ENCODE data around the gene COMMD2. TPM values are rescaled to one million over a fixed set of nuclear protein-coding genes. Genes with fewer than 3 reads are reported as not detected.

The COMMD2 gene
- total RNA-seq, 1 experiment from 2014 or later, result 52.1 TPM

DNA sequence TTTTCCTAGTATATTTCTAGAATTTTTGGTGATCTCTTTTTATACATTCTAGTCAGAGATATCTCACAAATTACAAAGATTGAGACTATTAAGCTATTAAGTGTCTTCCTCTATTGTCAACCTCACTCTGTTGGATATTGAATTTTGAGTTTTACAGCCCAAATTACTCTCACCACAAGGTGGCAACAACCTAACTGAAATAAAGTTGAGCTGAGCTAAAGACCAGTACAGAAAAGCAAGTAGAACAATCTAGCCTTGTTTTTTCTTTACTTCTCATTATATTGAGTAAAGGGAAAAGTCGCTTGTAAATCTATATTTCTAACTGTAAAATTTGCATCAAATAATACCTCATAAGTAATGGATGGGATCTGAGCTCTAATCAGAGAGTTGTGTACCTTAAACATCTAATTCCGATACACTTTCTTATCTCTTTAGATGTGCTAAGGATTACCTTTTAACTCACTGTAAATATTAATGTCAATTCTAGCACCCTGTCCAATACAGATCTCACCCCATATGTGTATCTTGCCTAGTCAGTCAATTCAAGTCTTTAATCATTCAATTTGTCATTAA, 13.6 kb upstream of the COMMD2 start:
- no peak overlapping the region for H3K4me3 Mint-ChIP-seq
- TF ChIP-seq, protein P1, sequence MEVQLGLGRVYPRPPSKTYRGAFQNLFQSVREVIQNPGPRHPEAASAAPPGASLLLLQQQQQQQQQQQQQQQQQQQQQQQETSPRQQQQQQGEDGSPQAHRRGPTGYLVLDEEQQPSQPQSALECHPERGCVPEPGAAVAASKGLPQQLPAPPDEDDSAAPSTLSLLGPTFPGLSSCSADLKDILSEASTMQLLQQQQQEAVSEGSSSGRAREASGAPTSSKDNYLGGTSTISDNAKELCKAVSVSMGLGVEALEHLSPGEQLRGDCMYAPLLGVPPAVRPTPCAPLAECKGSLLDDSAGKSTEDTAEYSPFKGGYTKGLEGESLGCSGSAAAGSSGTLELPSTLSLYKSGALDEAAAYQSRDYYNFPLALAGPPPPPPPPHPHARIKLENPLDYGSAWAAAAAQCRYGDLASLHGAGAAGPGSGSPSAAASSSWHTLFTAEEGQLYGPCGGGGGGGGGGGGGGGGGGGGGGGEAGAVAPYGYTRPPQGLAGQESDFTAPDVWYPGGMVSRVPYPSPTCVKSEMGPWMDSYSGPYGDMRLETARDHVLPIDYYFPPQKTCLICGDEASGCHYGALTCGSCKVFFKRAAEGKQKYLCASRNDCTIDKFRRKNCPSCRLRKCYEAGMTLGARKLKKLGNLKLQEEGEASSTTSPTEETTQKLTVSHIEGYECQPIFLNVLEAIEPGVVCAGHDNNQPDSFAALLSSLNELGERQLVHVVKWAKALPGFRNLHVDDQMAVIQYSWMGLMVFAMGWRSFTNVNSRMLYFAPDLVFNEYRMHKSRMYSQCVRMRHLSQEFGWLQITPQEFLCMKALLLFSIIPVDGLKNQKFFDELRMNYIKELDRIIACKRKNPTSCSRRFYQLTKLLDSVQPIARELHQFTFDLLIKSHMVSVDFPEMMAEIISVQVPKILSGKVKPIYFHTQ (CRISPR knock-in tag; IDR thresholded peaks at IDR 0.05), result no peak
- TF ChIP-seq, protein P2, sequence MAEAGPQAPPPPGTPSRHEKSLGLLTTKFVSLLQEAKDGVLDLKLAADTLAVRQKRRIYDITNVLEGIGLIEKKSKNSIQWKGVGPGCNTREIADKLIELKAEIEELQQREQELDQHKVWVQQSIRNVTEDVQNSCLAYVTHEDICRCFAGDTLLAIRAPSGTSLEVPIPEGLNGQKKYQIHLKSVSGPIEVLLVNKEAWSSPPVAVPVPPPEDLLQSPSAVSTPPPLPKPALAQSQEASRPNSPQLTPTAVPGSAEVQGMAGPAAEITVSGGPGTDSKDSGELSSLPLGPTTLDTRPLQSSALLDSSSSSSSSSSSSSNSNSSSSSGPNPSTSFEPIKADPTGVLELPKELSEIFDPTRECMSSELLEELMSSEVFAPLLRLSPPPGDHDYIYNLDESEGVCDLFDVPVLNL (CRISPR knock-in tag; IDR thresholded peaks at IDR 0.05; ENCODE audit: borderline replicate concordance, low read depth), result no peak
- TF ChIP-seq CREB1 (CRISPR knock-in tag; IDR thresholded peaks at IDR 0.05) (no peak), CBFB (CRISPR knock-in tag; IDR thresholded peaks at IDR 0.05; ENCODE audit: low read depth) (no peak), EMX1 (CRISPR knock-in tag; IDR thresholded peaks at IDR 0.05) (no peak), NFE2L1 (CRISPR knock-in tag; IDR thresholded peaks at IDR 0.05) (no peak), FOXJ3 (CRISPR knock-in tag; IDR thresholded peaks at IDR 0.05; ENCODE audit: borderline replicate concordance) (no peak), PRRX2 (CRISPR knock-in tag; IDR thresholded peaks at IDR 0.05) (no peak)
- TF ChIP-seq, protein P3, sequence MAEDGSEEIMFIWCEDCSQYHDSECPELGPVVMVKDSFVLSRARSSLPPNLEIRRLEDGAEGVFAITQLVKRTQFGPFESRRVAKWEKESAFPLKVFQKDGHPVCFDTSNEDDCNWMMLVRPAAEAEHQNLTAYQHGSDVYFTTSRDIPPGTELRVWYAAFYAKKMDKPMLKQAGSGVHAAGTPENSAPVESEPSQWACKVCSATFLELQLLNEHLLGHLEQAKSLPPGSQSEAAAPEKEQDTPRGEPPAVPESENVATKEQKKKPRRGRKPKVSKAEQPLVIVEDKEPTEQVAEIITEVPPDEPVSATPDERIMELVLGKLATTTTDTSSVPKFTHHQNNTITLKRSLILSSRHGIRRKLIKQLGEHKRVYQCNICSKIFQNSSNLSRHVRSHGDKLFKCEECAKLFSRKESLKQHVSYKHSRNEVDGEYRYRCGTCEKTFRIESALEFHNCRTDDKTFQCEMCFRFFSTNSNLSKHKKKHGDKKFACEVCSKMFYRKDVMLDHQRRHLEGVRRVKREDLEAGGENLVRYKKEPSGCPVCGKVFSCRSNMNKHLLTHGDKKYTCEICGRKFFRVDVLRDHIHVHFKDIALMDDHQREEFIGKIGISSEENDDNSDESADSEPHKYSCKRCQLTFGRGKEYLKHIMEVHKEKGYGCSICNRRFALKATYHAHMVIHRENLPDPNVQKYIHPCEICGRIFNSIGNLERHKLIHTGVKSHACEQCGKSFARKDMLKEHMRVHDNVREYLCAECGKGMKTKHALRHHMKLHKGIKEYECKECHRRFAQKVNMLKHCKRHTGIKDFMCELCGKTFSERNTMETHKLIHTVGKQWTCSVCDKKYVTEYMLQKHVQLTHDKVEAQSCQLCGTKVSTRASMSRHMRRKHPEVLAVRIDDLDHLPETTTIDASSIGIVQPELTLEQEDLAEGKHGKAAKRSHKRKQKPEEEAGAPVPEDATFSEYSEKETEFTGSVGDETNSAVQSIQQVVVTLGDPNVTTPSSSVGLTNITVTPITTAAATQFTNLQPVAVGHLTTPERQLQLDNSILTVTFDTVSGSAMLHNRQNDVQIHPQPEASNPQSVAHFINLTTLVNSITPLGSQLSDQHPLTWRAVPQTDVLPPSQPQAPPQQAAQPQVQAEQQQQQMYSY (CRISPR knock-in tag; IDR thresholded peaks at IDR 0.05), result no peak
- TF ChIP-seq, protein P4, sequence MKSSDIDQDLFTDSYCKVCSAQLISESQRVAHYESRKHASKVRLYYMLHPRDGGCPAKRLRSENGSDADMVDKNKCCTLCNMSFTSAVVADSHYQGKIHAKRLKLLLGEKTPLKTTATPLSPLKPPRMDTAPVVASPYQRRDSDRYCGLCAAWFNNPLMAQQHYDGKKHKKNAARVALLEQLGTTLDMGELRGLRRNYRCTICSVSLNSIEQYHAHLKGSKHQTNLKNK (CRISPR knock-in tag; IDR thresholded peaks at IDR 0.05), result no peak
- ChIA-PET POLR2A (no interaction called here), CTCF (interaction anchor here (0.6 to 3.9 kb wide), 25 partner anchors 9 to 461 kb away, joined by 3 to 80 read pairs (median 4); partner anchors contain the start of gene COMMD2)
- H3K27ac Mint-ChIP-seq, result no peak overlapping the region
- DNase-seq (ENCODE audit: low spot score) (no peak), ATAC-seq (peak; percentile 36; the same call in 1 of the 2 replicates)
- H3K36me3 Mint-ChIP-seq, result no peaks in the 10 kb centered on the region
- no peaks in the 10 kb centered on the region for H3K9me3 Mint-ChIP-seq
- no peaks in the 10 kb centered on the region for H3K4me1 Mint-ChIP-seq
- H3K27me3 Mint-ChIP-seq (ENCODE audit: low read depth), result no peaks in the 10 kb centered on the region; the same call in none of the 2 replicates

DNA sequence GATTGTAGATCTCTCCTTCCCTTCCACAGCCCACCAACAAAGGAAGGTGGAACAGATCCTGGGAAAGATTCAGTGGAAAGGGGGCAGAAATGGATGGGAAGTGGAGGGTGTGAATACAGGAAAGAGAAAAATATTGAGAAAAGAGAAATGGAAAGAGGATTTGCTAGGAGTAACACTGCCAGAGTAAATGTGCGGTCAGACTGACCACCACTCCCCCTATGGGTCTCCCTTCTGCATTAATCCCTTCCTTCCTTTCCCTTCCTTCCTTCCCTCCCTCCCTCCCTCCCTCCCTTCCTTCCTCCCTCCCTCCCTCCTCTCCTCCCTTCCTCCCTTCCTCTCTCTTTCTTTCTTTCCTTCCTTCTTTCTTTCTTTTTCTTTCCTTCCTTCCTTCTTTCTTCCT, 12.0 kb upstream of the COMMD2 start:
- no peaks in the 10 kb centered on the region for H3K36me3 Mint-ChIP-seq
- TF ChIP-seq, protein P5, sequence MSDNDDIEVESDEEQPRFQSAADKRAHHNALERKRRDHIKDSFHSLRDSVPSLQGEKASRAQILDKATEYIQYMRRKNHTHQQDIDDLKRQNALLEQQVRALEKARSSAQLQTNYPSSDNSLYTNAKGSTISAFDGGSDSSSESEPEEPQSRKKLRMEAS (CRISPR knock-in tag; IDR thresholded peaks at IDR 0.05), result no peak
- TF ChIP-seq, protein P6, sequence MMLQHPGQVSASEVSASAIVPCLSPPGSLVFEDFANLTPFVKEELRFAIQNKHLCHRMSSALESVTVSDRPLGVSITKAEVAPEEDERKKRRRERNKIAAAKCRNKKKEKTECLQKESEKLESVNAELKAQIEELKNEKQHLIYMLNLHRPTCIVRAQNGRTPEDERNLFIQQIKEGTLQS (CRISPR knock-in tag; conservative IDR thresholded peaks at IDR 0.05), result no peak
- TF ChIP-seq, protein P7, sequence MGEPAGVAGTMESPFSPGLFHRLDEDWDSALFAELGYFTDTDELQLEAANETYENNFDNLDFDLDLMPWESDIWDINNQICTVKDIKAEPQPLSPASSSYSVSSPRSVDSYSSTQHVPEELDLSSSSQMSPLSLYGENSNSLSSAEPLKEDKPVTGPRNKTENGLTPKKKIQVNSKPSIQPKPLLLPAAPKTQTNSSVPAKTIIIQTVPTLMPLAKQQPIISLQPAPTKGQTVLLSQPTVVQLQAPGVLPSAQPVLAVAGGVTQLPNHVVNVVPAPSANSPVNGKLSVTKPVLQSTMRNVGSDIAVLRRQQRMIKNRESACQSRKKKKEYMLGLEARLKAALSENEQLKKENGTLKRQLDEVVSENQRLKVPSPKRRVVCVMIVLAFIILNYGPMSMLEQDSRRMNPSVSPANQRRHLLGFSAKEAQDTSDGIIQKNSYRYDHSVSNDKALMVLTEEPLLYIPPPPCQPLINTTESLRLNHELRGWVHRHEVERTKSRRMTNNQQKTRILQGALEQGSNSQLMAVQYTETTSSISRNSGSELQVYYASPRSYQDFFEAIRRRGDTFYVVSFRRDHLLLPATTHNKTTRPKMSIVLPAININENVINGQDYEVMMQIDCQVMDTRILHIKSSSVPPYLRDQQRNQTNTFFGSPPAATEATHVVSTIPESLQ (CRISPR knock-in tag; IDR thresholded peaks at IDR 0.05), result no peak
- TF ChIP-seq, protein P8, sequence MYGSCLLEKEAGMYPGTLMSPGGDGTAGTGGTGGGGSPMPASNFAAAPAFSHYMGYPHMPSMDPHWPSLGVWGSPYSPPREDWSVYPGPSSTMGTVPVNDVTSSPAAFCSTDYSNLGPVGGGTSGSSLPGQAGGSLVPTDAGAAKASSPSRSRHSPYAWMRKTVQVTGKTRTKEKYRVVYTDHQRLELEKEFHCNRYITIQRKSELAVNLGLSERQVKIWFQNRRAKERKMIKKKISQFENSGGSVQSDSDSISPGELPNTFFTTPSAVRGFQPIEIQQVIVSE (CRISPR knock-in tag; IDR thresholded peaks at IDR 0.05; ENCODE audit: borderline replicate concordance), result no peak
- TF ChIP-seq, protein P9, sequence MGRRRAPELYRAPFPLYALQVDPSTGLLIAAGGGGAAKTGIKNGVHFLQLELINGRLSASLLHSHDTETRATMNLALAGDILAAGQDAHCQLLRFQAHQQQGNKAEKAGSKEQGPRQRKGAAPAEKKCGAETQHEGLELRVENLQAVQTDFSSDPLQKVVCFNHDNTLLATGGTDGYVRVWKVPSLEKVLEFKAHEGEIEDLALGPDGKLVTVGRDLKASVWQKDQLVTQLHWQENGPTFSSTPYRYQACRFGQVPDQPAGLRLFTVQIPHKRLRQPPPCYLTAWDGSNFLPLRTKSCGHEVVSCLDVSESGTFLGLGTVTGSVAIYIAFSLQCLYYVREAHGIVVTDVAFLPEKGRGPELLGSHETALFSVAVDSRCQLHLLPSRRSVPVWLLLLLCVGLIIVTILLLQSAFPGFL (CRISPR knock-in tag; IDR thresholded peaks at IDR 0.05; ENCODE audit: borderline replicate concordance), result no peak
- TF ChIP-seq SMAD3 (CRISPR knock-in tag; IDR thresholded peaks at IDR 0.05; ENCODE audit: borderline replicate concordance), result no peak
- H3K27ac Mint-ChIP-seq, result no peak overlapping the region
- no peaks in the 10 kb centered on the region for H3K4me1 Mint-ChIP-seq
- no peak for DNase-seq (ENCODE audit: low spot score)
- peak; percentile 36; the same call in 1 of the 2 replicates for ATAC-seq
- no peaks in the 10 kb centered on the region; the same call in none of the 2 replicates for H3K27me3 Mint-ChIP-seq (ENCODE audit: low read depth)
- H3K4me3 Mint-ChIP-seq, result no peak overlapping the region
- CTCF ChIA-PET, result interaction anchor here (0.6 kb wide), 1 partner anchor 270 kb away, joined by 3 read pairs; no protein-coding TSS in a partner anchor
- POLR2A ChIA-PET, result no interaction called here
- no peaks in the 10 kb centered on the region for H3K9me3 Mint-ChIP-seq
